ENCODE data around the gene NDUFAF5. TPM values are rescaled to one million over a fixed set of nuclear protein-coding genes. Genes with fewer than 3 reads are reported as not detected.

Gene NDUFAF5
- total RNA-seq, 1 experiment from 2014 or later, result 34.9 TPM

DNA sequence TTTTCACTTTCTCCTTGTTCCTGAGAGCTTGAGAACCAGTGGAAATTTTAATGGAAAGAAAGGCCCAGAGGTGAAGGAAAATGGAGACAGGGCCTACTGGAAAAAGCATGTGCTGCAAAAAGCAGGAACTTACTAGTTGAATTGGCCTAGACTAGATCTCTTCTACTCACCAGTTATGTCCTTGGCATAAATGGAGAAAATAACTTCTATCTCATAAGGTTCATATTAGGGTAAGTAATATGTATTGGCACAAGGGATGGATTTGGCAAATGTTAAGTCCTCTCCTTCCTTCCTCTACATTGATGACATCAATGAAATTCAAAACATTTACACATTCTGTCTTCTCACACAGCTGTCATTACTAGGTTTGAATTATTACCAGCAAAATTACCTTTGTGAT is 74.0 kb downstream of the NDUFAF5 start:
- Mint-ChIP-seq H3K4me1 (ENCODE audit: low read depth, unreplicated experiment) (no peaks in the 10 kb centered on the region), H3K36me3 (ENCODE audit: insufficient read depth, unreplicated experiment) (no peaks in the 10 kb centered on the region), H3K4me3 (ENCODE audit: unreplicated experiment) (no peak overlapping the region), H3K9me3 (ENCODE audit: unreplicated experiment) (no peaks in the 10 kb centered on the region), H3K27ac (ENCODE audit: unreplicated experiment) (no peak overlapping the region), H3K27me3 (ENCODE audit: insufficient read depth, unreplicated experiment) (peaks cover 38% of the 10 kb centered on the region)
- no peaks in the 10 kb centered on the region for H3K4me1 ChIP-seq
- H3K9me3 ChIP-seq, result no peaks in the 10 kb centered on the region
- TF ChIP-seq, protein P1, sequence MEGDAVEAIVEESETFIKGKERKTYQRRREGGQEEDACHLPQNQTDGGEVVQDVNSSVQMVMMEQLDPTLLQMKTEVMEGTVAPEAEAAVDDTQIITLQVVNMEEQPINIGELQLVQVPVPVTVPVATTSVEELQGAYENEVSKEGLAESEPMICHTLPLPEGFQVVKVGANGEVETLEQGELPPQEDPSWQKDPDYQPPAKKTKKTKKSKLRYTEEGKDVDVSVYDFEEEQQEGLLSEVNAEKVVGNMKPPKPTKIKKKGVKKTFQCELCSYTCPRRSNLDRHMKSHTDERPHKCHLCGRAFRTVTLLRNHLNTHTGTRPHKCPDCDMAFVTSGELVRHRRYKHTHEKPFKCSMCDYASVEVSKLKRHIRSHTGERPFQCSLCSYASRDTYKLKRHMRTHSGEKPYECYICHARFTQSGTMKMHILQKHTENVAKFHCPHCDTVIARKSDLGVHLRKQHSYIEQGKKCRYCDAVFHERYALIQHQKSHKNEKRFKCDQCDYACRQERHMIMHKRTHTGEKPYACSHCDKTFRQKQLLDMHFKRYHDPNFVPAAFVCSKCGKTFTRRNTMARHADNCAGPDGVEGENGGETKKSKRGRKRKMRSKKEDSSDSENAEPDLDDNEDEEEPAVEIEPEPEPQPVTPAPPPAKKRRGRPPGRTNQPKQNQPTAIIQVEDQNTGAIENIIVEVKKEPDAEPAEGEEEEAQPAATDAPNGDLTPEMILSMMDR (IDR thresholded peaks at IDR 0.05; ENCODE audit: insufficient read depth in 1 of 2, low read depth in 1 of 2, low read length in 1 of 2, severe bottlenecking in 1 of 2, unreplicated experiment in 1 of 2), result no peak
- intact Hi-C loops (cut with micrococcal nuclease; ENCODE audit: unreplicated experiment), result no loop called here
- H3K36me3 ChIP-seq (ENCODE audit: control insufficient read depth, insufficient read depth, low read length), result no peaks in the 10 kb centered on the region
- no peaks in the 10 kb centered on the region; the same call in 1 of the 2 replicates for H3K27me3 ChIP-seq (replicated peaks; ENCODE audit: control insufficient read depth, insufficient read depth, low read length)
- DNase-seq, result no peak
- ChIA-PET CTCF (no interaction called here), POLR2A (no interaction called here)
- BruUV-seq (replicated peaks), result no TSS peak
- no peak overlapping the region for H3K4me3 ChIP-seq (ENCODE audit: low read depth, low read length)

DNA sequence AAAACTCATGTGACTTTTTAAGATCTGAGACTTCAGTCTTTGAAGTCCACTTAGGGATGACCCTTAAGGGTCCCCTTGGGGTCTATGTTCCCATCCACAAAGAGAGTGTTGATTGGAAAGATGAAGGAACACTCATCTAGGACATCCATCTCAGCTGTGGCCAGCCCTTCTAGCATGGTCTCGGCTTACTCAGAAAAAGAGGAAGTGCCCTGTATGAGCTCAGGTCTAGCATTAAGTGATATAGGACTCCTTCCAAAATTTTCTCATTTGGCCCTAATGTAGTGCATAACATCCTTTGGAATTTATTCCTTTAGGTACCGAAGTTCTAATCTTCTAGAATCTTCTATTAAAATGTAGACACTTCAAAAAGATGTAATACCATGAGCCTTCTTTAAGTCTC is 77.4 kb downstream of the NDUFAF5 start:
- intact Hi-C loops (cut with micrococcal nuclease; ENCODE audit: unreplicated experiment), result no loop called here

DNA sequence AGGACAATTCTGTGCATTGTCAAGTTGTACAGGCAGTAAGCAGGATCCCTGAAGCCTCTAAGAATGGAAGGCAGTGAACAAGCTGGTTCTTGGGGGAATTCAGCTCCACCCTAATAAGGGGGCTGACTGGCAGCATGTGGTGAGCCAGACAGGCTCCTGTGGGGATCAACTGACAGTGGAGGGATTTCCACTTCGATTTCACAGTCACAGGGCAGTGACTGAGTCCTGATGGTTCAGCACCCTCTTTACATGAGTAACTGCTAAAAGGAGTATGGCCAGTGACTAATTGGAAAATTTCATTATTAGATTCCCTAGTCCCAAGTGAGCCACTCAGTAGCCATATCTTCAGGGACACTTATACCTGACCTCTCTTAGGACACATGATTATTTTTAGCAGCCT is 78.4 kb downstream of the NDUFAF5 start:
- no peaks in the 10 kb centered on the region for H3K9me3 ChIP-seq
- H3K27me3 ChIP-seq (replicated peaks; ENCODE audit: control insufficient read depth, insufficient read depth, low read length), result no peaks in the 10 kb centered on the region; the same call in 1 of the 2 replicates
- H3K4me3 ChIP-seq (ENCODE audit: low read depth, low read length), result no peak overlapping the region
- H3K36me3 ChIP-seq (ENCODE audit: control insufficient read depth, insufficient read depth, low read length), result no peaks in the 10 kb centered on the region
- TF ChIP-seq, protein P1 (IDR thresholded peaks at IDR 0.05; ENCODE audit: insufficient read depth in 1 of 2, low read depth in 1 of 2, low read length in 1 of 2, severe bottlenecking in 1 of 2, unreplicated experiment in 1 of 2), result no peak
- no peak overlapping the region for H3K27ac Mint-ChIP-seq (ENCODE audit: unreplicated experiment)
- no peaks in the 10 kb centered on the region for H3K4me1 Mint-ChIP-seq (ENCODE audit: low read depth, unreplicated experiment)
- intact Hi-C loops (cut with micrococcal nuclease; ENCODE audit: unreplicated experiment), result no loop called here
- BruUV-seq (replicated peaks), result no TSS peak
- ChIA-PET CTCF (no interaction called here), POLR2A (no interaction called here)
- no peak for DNase-seq
- no peaks in the 10 kb centered on the region for H3K36me3 Mint-ChIP-seq (ENCODE audit: insufficient read depth, unreplicated experiment)
- no peak overlapping the region for H3K4me3 Mint-ChIP-seq (ENCODE audit: unreplicated experiment)
- H3K4me1 ChIP-seq, result no peaks in the 10 kb centered on the region
- H3K9me3 Mint-ChIP-seq (ENCODE audit: unreplicated experiment), result no peaks in the 10 kb centered on the region
- peaks cover 21% of the 10 kb centered on the region for H3K27me3 Mint-ChIP-seq (ENCODE audit: insufficient read depth, unreplicated experiment)

More for the DNA sequence above, 77.4 kb downstream of the NDUFAF5 start:
- ChIA-PET POLR2A (no interaction called here), CTCF (no interaction called here)
- no TSS peak for BruUV-seq (replicated peaks)
- H3K9me3 ChIP-seq, result no peaks in the 10 kb centered on the region
- no peak for DNase-seq
- no peak overlapping the region for H3K4me3 ChIP-seq (ENCODE audit: low read depth, low read length)
- peaks cover 21% of the 10 kb centered on the region for H3K27me3 Mint-ChIP-seq (ENCODE audit: insufficient read depth, unreplicated experiment)
- H3K4me1 ChIP-seq, result no peaks in the 10 kb centered on the region
- H3K27ac Mint-ChIP-seq (ENCODE audit: unreplicated experiment), result no peak overlapping the region
- no peaks in the 10 kb centered on the region for H3K36me3 Mint-ChIP-seq (ENCODE audit: insufficient read depth, unreplicated experiment)
- no peaks in the 10 kb centered on the region for H3K36me3 ChIP-seq (ENCODE audit: control insufficient read depth, insufficient read depth, low read length)
- TF ChIP-seq, protein P1 (IDR thresholded peaks at IDR 0.05; ENCODE audit: insufficient read depth in 1 of 2, low read depth in 1 of 2, low read length in 1 of 2, severe bottlenecking in 1 of 2, unreplicated experiment in 1 of 2), result no peak
- H3K9me3 Mint-ChIP-seq (ENCODE audit: unreplicated experiment), result no peaks in the 10 kb centered on the region
- H3K4me1 Mint-ChIP-seq (ENCODE audit: low read depth, unreplicated experiment), result no peaks in the 10 kb centered on the region
- H3K27me3 ChIP-seq (replicated peaks; ENCODE audit: control insufficient read depth, insufficient read depth, low read length), result no peaks in the 10 kb centered on the region; the same call in 1 of the 2 replicates
- no peak overlapping the region for H3K4me3 Mint-ChIP-seq (ENCODE audit: unreplicated experiment)
